CD4-positive, alpha-beta T cell treated with Interleukin-2 at 100 ng/mL for 4 hours (primary cell): Measurements from ENCODE around the gene SHROOM1.
"Not testable (repeated sequence)": the region's sequence is repeated elsewhere in the genome, so short reads cannot be mapped to it uniquely, and the experiment has no call there.

ENCODE experiments used
- DNase-seq: peaks from one replicate; pipeline ENCODE4 v3.0.0-alpha.2; 2020; ENCODE audit warnings: low spot score

Gene SHROOM1

DNA sequence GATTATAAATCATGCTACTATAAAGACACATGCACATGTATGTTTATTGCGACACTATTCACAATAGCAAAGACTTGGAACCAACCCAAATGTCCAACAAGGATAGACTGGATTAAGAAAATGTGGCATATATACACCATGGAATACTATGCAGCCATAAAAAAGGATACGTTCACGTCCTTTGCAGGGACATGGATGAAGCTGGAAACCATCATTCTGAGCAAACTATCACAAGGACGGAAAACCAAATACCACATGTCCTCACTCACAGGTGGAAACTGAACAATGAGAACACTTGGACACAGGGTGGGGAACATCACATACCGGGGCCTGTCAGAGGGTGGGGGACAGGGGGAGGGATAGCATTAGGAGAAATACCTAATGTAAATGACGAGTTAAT lies 24.6 kb downstream of the SHROOM1 start:
- not testable (repeated sequence) for DNase-seq

DNA sequence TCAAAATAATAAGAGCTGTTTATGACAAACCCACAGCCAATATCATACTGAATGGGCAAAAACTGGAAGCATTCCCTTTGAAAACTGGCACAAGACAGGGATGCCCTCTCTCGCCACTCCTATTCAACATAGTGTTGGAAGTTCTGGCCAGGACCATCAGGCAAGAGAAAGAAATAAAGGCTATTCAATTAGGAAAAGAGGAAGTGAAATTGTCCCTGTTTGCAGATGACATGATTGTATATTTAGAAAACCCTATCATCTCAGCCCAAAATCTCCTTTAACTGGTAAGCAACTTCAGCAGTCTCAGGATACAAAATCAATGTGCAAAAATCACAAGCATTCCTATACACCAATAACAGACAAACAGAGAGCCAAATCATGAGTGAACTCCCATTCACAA lies 26.2 kb downstream of the SHROOM1 start:
- DNase-seq = not testable (repeated sequence)

DNA sequence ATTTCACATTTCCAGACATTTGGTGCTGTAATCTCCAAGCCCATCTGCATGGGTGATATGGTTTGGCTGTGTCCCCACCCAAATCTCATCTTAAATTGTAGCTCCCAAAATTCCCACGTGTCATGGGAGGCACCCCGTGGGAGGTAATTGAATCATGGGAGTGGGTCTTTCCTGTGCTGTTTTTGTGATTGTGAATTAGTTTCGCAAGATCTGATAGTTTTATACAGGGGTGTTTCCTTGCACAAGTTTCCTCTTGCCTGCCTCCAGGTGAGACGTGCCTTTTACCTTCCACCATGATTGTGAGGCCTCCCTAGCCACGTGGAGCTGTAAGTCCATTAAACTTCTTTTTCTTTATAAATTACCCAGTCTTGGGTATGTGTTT lies 27.8 kb downstream of the SHROOM1 start:
- DNase-seq = not testable (repeated sequence)

DNA sequence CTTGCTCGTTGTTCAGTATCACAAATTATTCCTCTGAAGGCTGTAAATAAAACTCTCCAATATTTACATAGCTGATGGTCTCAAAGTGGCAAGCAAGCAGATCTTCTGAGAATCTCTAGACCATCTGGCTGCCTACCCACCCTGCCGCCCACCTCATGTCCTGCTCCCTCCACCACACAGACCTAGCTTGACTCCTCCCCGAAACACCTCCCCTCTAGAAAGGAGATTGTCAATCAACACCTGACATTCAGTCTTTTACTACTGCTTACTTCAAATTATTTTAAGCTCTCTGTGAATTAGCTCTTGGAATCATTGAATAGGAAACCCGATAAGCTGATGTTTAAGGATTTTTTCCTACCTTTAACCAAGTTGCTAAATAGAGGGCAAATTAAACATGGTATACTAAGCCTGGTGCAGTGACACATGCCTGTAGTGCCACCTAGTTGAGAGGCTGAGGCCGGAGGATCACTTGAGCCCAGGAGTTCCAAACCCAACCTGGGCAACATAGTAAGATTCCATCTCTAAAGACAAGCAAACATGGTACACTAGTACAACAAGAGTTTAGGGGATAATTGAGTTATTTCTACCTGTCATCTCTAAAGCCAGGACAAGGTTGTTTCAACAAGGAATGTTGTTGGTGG lies 28.3 kb downstream of the SHROOM1 start:
- DNase-seq = no peak

DNA sequence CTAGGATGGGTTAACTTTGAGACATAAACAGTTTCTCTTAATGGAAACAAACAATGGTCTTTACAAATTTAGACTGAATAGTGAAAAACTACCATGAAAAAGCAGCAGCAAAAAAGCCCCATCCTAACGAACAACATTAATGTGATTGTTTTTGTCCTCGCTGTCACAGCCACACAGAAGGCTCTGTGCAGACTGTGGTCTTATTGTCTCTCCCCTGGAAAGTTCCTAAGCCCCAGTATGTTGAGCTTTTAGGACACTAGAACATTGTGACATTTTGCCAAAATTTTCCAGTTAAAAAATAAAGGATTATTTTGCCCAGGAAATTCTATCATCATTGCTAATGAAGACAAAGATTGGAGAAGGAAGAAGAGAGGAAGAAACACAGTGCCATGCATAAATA lies 29.9 kb downstream of the SHROOM1 start:
- DNase-seq = no peak

DNA sequence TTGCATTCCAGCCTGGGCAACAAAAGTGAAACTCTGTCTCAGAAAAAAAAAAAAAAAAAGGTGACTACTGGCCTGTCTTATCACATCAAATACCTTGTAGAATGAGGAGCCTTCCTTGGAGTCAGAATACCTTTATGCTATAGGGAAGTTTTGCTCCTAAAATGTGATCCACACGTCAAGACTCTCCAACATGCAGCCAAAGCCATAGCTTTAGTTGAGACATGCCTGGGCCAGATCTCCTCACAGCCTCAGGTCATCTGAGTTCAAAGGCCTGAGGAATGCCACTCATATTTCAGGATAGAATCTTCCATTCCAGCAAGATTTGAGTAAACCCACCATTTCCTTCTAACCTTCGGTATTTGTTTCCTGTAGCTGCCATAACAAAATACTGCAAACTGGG lies 31.1 kb downstream of the SHROOM1 start:
- no peak for DNase-seq

DNA sequence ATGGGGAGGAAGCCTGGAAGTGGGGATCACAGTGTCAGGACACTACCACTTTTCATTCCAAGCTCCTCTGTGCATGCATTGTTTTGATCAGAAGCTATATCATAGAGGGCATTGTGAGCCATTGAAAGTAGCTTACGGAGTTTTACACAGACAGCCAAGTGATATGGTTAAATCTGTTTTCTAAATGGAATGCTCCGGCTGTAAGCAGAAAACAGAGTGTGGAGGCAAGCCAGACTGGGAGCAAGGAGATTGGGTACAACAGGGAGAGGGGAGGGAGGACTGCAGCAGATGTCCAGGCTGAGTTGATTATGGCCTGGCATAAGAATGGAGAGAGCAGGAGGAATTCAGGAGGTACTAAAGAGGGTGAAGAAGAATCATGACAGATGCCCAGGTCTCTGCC lies 32.8 kb downstream of the SHROOM1 start:
- DNase-seq = no peak

DNA sequence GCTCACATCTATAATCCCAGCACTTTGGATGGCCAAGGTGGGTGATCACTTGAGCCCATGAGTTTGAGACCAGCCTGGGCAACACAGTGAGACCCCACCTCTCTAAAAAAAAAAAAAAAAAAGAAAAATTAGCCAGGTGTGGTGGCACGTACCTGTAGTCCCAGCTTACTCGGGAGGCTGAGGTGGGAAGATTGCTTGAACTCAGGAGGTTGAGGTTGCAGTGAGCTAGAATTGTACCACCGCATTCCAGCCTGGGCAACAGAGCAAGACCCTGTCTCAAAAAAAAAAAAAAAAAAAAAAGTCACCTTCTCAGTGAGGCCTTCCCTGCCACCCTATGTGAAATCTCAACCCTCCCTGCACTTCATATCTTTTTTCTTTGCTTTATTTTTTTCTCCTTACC lies 39.4 kb downstream of the SHROOM1 start:
- DNase-seq = no peak

DNA sequence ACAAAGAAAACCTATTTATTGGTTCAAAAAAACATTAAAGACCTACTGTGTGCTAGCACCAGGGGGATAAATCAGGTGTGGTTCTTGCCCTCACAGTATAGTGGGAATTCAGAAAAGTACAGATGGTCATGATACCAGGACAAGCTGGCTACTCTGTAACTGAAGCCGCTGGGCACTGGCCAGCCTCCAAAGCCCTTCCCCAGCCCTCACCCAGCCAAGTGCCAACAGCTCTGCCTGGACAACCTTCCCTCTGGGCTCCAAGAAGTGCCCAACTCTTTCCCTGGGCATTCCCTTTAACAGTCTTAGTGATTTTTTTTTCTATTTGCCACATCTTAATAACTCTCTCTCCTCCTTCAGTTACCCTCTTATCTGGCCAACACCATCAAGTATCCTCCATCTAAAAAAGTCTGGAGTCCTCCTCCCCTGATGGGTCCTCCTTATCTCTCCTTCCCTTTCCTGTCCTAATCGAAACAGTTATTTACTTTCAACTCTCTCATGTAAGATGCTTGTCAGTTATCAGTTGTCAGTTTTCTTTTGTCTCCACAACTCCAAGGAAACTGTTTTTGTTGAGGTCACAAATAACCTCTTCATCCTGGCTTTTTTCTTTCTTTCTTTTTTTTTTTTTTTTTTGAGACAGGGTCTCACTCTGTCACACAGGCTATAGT lies 40.1 kb downstream of the SHROOM1 start:
- DNase-seq = no peak

DNA sequence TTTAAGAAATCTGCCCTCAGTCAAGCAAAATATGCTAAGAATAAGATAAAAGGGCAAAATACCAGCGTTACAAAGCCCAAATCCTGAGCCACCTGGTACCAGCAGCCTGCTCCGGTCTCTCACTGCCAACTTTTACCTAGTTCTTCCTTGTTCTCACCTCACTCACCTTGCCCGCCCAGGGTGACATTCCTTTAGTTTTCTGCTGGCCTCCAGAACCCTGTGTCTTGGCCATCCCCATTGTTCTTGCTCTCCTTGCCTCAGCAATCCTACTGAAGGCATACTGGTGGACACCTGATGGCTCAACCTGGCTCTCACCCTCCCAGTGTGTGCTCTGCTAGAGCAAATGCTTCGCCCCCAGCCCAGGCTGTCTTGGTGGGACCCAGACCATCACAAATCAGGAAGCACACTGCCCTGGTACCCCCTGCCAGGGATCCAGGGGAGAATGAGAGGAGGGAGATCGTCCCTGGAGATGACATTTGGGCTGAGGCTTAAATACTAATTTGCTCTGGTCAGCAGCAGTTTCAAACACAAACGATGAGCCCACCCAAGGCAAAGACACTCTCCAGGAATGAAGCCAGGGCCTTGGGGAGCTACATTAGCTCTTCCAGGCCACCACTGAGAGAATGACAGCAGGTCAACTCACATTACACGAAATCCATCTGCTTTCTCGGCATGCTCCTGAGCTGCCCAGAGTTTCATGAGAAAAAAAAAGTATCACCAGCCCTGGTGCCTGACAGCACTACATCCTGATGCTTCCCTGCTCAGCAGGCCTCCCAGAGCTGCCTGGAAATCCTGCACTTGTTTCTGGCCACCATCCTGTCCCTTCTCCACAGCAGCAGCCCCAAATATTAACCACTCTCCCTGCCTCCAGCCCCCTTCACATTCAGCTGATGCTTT lies 41.2 kb downstream of the SHROOM1 start:
- DNase-seq = no peak

DNA sequence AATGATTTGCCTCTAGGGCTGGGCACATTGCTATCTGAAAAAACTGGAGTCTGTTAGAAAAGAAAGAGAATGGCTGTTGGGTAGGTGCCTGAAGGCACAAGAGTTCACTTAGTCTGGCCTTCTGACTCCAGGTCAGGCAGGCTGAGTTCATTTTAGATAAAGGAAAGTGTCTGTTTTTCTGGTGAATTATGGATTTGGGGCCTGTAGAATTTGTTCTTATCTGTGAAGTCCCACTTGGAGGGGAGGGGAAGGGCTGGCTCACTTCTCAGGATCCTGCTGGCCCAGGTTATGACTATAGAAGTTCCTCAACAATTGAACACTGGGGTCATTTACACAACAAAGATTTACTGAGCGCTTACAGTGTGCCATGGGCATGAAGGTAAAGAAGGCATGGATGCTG lies 41.9 kb downstream of the SHROOM1 start:
- DNase-seq = no peak

DNA sequence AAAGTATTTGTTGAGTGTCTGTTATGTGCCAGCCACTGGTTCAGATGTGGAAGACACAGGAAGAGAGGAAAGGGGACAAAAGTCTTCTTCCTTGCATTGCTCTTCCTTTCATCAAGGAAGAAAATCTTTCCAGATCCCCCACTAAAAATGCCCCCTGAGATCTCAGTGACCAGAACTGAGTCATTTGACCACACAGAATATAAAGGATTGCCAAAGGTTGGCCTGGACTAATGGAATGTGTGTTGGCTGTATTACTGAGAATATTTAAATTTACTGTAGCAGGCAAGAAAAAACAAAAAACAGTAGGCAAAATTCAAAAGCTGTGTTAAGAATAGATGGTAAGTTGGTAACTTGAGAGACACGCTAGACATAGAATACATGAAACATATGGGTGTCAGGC lies 43.4 kb downstream of the SHROOM1 start:
- DNase-seq = no peak

DNA sequence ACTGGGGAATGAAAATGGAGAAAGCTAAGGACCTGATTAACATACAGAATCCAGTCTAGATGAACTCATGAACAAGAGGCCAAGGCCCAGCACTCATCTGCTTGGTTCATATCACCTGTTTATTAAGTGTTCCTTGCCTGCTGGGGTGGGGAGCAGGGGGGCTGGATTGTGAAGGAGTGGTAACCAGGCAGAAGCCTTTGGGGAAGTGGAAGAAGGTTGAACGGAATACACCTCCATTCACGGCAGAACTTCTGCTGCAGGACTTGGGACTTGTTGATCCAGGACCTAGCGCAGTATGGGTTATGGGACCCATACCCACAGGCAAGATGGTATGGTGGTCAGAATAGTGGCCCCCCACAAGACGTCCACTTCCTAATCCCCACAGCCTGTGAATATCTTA lies 44.6 kb downstream of the SHROOM1 start:
- no peak for DNase-seq

DNA sequence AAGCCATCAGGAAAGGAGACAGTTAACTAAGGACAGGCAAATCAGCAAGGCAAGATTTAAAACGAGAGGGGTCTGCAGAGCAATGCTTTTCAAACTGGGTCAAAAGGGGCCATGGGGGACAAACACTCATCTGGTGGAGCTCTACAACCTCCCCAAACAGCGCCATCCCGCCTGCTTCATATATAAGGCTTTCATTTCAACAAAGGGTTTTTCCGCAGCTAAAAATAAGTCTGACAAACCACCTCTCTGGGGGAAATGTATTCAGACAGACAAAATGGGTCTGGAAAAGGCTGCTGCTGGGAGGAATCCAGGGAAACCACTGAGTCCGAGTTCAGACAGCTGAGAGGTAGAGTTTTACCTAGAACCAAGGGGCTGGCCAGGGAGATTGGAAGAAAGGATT lies 45.1 kb downstream of the SHROOM1 start:
- no peak for DNase-seq

DNA sequence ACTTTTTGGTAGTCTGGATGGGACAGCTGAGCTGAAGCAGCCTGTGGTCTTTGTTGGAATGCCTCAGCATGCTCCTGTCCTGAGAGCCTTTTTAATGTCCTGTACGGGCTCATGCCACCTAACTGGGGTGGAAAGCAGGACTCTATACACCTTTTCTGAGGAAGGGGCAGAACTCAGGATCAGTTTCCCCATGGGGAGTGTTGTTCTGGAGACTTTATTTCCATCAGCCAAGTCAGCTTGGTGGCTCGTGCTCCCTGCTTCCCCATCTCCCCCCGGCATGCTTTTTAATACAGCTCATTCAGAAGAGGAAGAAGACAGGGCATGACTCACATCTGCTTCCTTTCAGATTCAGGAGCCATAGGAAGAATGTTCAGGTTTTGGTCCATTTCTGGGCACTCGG lies 48.3 kb downstream of the SHROOM1 start:
- no peak for DNase-seq

DNA sequence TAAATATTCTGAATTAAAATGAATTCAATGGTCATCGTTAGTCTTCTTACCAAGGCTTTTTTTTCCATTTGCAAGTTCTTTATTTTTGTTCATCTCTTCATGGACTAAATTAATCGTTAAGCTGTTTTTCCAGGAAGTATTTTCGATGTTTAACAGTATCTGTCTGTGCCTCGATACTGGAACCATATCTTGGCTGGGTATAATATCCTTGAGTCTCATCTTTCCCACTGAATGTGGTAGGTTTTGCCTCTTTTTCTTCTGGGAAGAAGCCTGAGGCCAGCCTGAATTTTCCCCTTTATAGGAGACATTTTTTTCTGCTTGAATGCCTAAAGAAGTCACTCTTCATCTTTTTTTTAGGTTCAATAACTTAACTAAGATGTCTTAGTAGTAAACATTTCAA lies 49.4 kb downstream of the SHROOM1 start:
- no peak for DNase-seq

DNA sequence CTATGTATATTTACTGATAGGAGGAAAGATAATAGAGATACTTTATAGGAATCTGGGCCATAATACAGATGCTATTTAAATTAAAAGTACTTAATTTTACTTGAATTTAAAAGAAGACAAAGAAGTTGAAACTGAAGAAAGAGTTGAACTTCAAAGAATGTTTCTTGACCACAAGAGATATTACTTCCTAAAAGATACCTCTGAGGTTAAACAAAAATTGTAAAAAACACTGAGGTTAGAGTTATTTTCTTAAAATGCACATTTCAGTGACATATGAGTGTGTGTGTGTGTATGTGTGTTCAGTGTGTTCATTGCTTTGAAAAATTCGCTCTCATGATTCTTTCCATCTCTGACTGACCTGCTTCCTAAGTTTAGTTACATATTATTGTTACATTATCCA lies 49.9 kb downstream of the SHROOM1 start:
- DNase-seq = no peak

DNA sequence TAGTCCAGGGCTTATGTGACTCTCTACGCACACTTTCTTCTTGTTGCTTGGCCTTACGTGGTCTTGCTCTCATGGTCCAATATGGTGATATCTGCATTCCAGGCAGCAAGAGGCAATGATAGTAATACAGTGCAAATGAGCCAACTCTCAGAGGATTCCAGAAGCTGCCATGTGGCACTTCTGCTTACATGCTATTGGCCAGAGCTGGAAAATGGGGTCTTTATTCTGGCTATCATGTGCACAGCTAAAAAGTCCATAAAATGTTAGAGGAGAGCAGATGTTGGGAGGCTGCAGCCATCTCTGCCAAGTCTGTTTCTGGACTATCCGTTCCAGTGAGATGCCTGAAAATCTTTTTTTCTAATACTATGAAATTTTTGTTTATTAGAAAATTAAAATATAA lies 50.5 kb downstream of the SHROOM1 start:
- no peak for DNase-seq

DNA sequence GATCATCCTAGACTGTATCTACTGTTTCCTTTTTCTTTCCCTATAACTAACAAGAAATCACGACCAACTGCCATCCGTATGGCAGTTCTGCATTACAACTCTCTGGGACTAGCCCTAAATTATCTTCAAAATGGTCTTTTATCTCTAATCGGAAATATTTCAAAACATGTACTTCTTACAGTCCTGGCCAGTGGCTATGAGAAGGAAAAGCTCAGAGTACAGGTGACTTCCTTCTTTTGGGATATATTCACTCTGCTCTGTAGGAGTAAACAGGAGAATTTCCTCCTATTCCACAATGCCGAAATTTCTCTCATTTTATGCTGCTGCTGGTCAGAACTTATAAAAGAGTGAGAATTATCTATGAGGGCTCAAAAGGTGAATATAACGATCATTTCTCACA lies 51.6 kb downstream of the SHROOM1 start:
- no peak for DNase-seq

DNA sequence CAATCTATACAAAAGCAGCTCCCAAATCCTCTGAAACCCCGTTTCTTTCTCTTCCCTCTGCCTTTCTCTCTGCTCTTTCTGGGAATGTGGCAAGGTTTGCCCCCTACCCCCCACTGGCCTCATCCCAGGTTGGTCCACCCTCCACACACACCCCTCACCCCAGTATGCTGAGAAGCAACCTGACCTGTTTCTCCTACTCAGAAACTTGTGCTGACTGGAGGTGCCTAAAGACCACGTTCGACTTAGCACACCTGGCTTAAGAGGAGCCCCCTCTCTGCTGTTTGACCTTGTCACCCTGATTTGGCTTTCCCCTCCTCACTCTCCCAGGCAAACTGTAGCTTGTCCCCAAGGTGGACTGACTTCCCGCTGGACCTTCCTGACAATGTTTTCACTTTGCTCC lies 52.3 kb downstream of the SHROOM1 start:
- no peak for DNase-seq

DNA sequence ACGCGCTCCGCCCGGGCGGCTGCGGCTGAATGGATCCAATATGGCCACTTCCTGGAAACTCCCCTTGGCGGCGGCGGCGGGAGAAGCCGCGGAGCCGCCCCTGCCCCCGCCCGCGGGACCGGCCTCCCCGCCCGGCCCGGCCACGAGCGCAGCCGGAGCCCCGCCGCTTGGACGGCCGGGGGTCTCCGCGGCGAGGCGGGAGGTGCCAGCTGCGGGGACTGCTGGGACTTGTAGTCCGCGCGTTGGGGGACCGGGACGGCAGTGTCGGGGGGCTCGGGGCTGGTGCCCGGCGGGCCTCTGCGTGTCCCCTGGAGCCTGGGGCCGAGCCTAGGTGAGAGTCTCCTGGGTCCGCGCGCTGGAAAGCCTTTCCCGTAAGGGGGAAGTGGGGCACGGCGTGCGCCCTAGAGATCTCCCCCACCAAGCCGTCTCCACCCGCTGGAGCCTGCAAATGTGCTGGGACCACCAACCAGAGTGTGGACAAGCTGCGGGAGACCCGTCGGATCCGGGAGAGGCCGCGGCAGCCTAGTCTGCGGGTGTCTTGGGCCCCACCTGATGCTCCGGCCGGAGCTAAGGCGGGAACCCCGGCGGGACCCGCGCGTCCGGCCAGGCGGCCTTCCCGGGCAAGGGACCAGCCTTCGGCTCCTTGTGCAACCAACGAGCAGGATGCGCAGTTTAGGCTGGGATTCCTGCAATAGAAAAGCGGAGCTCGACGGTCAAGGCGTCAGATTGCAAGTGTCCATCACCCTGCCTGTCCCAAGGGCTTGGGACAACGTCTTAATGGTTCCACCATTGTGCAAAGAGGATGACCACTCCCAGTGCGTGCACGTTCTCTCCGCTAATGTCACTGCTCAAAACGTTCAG lies 53.0 kb downstream of the SHROOM1 start, which contains the start of gene SEPTIN8:
Gene SEPTIN8 (minus strand): TSS at position 31 of the 861 bp plus-strand sequence. CDS start 102 bp downstream, outside the sequence.
- DNase-seq = peak; percentile 32

DNA sequence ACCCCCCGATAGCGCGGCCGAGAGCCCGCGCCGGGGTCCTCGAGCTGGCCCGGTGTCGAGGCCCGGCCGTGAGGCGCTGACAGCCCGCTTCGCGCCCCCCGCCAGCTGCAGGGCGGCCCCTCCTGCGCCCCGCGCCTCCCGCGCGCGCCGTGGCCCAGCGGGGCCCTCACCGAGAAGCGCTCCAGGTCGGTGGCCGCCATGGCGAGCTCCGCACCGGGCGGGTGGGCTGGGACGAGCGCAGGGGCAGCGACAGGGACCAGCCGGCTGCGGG lies 53.6 kb downstream of the SHROOM1 start:
- no peak for DNase-seq
